ENCODE measurements around the gene FAN1. TPM values are rescaled to one million over a fixed set of nuclear protein-coding genes. Genes with fewer than 3 reads are reported as not detected.

The FAN1 gene
- total RNA-seq, 6 experiments from 2014 or later, result 7.6 to 16.3 (median 13.3) TPM

DNA sequence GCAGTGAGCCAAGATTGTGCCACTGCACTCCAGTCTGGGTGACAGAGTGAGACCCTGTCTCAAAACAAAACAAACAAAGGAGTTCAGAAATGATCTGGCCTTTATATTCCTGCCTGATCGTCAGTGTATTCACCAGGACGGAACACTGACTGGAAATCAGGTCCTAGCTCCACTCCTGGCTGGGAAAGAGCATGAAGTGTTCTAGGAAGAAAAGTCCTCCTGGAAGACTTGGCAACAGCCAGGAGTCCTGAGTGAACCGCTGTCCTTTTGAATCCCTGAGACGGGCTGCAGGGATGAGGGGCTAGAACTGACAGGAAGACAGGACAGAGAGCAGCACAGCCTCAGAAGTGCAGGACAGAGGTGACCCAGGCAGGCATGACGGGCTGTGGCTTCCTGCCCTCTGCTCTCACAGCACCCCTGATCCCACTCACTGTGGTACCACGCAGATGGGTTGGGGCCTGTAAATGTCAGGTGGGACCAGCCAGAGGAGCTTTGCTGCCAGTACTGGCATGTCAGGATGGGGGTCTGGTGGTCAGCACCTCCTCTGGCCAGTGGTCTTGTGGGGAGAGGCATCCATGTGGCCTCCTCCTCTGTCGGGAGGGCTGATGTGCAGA lies 23.5 kb downstream of the FAN1 start:
- ATAC-seq, result peak in 2 of 4 donors; percentile 13 to 21
- TF ChIP-seq CTCF (IDR thresholded peaks at IDR 0.05), result no peak
- no CpG with 5 or more reads among the region's 7 CpGs for WGBS (ENCODE audit: insufficient coverage, low coverage, low lambda C conversion rate, missing lambda C conversion rate)

GRCh38 chr15:30928076-30928475 lies 24.4 kb downstream of the FAN1 start:
- Histone ChIP-seq H3K36me3 (peaks cover 0 to 71% (median 24%) of the 10 kb centered on the region in 4 donors), H3K9me3 (no peaks in the 10 kb centered on the region), H3K4me1 (no peaks in the 10 kb centered on the region), H3K27me3 (no peaks in the 10 kb centered on the region), H3K27ac (no peak overlapping the region), H3K4me3 (no peak overlapping the region)
- WGBS (ENCODE audit: insufficient coverage, low coverage, low lambda C conversion rate, missing lambda C conversion rate), result 96% methylated on average over 4 of the region's 5 CpGs
- no peak for TF ChIP-seq POLR2A (IDR thresholded peaks at IDR 0.05)
- no peak for TF ChIP-seq CTCF (IDR thresholded peaks at IDR 0.05)
- DNase-seq, result no peak
- peak in 1 of 4 donors; percentile 8 for ATAC-seq
- intact Hi-C loops (cut with DNase I), result no loop called here

More for the DNA sequence above, 23.5 kb downstream of the FAN1 start:
- Histone ChIP-seq H3K27ac (no peak overlapping the region), H3K4me3 (no peak overlapping the region), H3K36me3 (peaks cover 0 to 79% (median 30%) of the 10 kb centered on the region in 4 donors), H3K4me1 (no peaks in the 10 kb centered on the region), H3K27me3 (no peaks in the 10 kb centered on the region), H3K9me3 (no peaks in the 10 kb centered on the region)
- intact Hi-C loops (cut with DNase I), result no loop called here
- no peak for DNase-seq

DNA sequence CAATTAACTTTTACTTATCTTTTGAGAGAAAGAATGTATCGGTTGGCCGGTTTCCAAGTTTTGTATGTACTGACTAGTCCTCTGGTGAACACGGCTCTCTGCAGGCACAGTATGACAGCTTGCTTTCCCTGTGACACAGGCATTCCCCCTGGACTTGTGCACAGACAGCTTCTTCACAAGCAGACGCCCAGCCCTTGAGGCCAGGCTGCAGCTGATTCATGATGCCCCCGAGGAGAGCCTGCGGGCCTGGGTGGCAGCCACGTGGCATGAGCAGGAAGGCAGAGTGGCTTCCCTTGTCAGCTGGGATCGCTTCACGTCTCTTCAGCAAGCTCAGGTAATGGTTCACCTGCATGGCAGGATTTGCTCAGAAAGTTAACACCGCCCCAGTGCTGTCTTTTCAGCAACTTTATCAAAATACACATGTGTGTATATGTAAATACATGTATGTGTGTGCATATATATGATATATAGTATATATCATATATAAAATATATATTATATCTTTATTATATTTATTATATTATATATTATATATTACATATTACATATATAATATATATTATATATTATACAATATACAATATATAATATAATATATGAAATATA lies 25.5 kb downstream of the FAN1 start:
- Histone ChIP-seq H3K36me3 (peaks cover 0 to 60% (median 19%) of the 10 kb centered on the region in 4 donors), H3K9me3 (no peaks in the 10 kb centered on the region), H3K27ac (no peak overlapping the region), H3K27me3 (no peaks in the 10 kb centered on the region), H3K4me1 (no peaks in the 10 kb centered on the region), H3K4me3 (no peak overlapping the region)
- no peak for DNase-seq
- intact Hi-C loops (cut with DNase I), result no loop called here
- 55% methylated on average over 6 of the region's 10 CpGs for WGBS (ENCODE audit: insufficient coverage, low coverage, low lambda C conversion rate, missing lambda C conversion rate)
- TF ChIP-seq CTCF (IDR thresholded peaks at IDR 0.05) (no peak), POLR2A (IDR thresholded peaks at IDR 0.05) (no peak)
- ATAC-seq, result peak in 2 of 4 donors; percentile 22 to 25

GRCh38 chr15:30929982-30930381 lies 26.3 kb downstream of the FAN1 start:
- no peak for ATAC-seq
- Histone ChIP-seq H3K27me3 (no peaks in the 10 kb centered on the region), H3K4me3 (no peak overlapping the region), H3K4me1 (no peaks in the 10 kb centered on the region), H3K36me3 (peaks cover 0 to 52% (median 15%) of the 10 kb centered on the region in 4 donors), H3K9me3 (no peaks in the 10 kb centered on the region), H3K27ac (no peak overlapping the region)
- intact Hi-C loops (cut with DNase I), result no loop called here
- no peak for DNase-seq
- TF ChIP-seq CTCF (IDR thresholded peaks at IDR 0.05) (no peak), POLR2A (IDR thresholded peaks at IDR 0.05) (no peak)
- WGBS (ENCODE audit: insufficient coverage, low coverage, low lambda C conversion rate, missing lambda C conversion rate), result no CpG with 5 or more reads among the region's 4 CpGs

Data from right lobe of liver (tissue), 6 donors.